Activated B cell treated with CpG ODN at 0.5 μM for 24 hours (primary cell): Measurements from ENCODE around the gene NEDD4. TPM values are rescaled to one million over a fixed set of nuclear protein-coding genes. Genes with fewer than 3 reads are reported as not detected.

Source experiments
- ATAC-seq: fragments of 200-7000 bp; cut with Tn5 transposase; one replicate; pipeline ENCODE4 v1.10.0; 2021; ENCODE audit warnings: low read depth, mild to moderate bottlenecking, moderate library complexity
- CTCF ChIA-PET: fragments of 350-600 bp; sonication (Branson Sonifier 250); formaldehyde crosslinking; loops from one replicate; lab custom pipeline; 2021; ENCODE audit warnings: antibody characterized with exemption; lab: Charles Lee
- POLR2A ChIA-PET: fragments of 350-600 bp; sonication (Branson Sonifier 250); formaldehyde crosslinking; loops from one replicate; lab custom pipeline; 2021; ENCODE audit warnings: antibody characterized with exemption; lab: Charles Lee
- DNase-seq: peaks from one replicate; pipeline ENCODE4 v3.0.0; 2022
- H3K27ac Mint-ChIP-seq: one replicate; pipeline ENCODE4 v1.8.0; 2020; ENCODE audit warnings: mixed read lengths
- H3K27me3 Mint-ChIP-seq: one replicate; pipeline ENCODE4 v1.8.0; 2021; ENCODE audit warnings: mixed read lengths
- H3K36me3 Mint-ChIP-seq: one replicate; pipeline ENCODE4 v1.8.0; 2021; ENCODE audit warnings: low read depth, mixed read lengths
- H3K4me1 Mint-ChIP-seq: one replicate; pipeline ENCODE4 v1.8.0; 2021; ENCODE audit warnings: mixed read lengths
- H3K4me3 Mint-ChIP-seq: one replicate; pipeline ENCODE4 v1.8.0; 2020; ENCODE audit warnings: mild to moderate bottlenecking, mixed read lengths
- H3K9me3 Mint-ChIP-seq: one replicate; pipeline ENCODE4 v1.8.0; 2020; ENCODE audit warnings: mixed read lengths
- intact Hi-C: fragments of 100-400 bp; cut with micrococcal nuclease; formaldehyde crosslinking; loops from one replicate; pipeline ENCODE4 v1.15.1; 2024
- total RNA-seq: library from RNA; stranded (reverse); gene quantifications from 2 replicates; pipeline ENCODE4 v1.2.3, GENCODE V29; 2022
- TF ChIP-seq, protein P1 (sequence below): fragments of 200-600 bp; IDR thresholded peaks from one replicate; pipeline ENCODE4 v1.8.0; 2022; ENCODE audit warnings: antibody characterized with exemption, mild to moderate bottlenecking

The NEDD4 gene
- total RNA-seq, 1 donor from 2014 or later = 0.47 TPM

DNA sequence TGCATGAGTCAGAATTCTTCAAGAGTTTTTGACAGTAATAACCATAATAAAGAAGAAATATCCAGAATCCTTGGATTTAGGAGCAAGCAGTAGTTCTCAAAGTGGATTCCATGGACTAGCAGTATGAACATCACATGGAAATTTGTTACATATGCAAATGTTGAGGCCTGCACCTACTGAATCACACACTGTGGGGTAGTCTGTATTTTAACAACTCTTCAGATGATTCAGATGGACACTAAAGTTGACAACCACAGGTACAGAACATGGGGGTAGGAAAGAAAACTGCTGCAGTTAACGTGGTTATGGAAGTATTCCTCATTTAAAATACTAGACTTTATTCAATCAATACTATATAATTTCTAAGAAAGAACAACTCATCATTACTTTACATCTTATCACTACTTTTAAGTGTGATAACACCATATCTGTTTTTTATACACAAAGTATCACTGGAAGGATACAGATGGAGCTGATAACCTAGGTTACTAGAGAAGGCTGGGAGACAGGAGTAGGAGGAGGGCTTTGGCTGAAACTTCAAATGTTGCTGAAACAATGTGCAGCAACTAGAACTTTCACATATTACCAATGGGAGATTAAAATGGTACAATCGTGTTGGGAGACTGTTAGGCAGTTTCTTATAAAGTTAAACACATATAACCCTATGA is 11.7 kb downstream of the NEDD4 start:
- intact Hi-C loops = no loop called here
- ChIA-PET CTCF (no interaction called here), POLR2A (no interaction called here)
- Mint-ChIP-seq H3K27ac (no peak overlapping the region), H3K4me3 (no peak overlapping the region), H3K36me3 (no peaks in the 10 kb centered on the region), H3K27me3 (peaks cover 3% of the 10 kb centered on the region), H3K4me1 (no peaks in the 10 kb centered on the region), H3K9me3 (no peaks in the 10 kb centered on the region)
- TF ChIP-seq, protein P1, sequence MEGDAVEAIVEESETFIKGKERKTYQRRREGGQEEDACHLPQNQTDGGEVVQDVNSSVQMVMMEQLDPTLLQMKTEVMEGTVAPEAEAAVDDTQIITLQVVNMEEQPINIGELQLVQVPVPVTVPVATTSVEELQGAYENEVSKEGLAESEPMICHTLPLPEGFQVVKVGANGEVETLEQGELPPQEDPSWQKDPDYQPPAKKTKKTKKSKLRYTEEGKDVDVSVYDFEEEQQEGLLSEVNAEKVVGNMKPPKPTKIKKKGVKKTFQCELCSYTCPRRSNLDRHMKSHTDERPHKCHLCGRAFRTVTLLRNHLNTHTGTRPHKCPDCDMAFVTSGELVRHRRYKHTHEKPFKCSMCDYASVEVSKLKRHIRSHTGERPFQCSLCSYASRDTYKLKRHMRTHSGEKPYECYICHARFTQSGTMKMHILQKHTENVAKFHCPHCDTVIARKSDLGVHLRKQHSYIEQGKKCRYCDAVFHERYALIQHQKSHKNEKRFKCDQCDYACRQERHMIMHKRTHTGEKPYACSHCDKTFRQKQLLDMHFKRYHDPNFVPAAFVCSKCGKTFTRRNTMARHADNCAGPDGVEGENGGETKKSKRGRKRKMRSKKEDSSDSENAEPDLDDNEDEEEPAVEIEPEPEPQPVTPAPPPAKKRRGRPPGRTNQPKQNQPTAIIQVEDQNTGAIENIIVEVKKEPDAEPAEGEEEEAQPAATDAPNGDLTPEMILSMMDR = no peak
- ATAC-seq (no peak), DNase-seq (no peak)

DNA sequence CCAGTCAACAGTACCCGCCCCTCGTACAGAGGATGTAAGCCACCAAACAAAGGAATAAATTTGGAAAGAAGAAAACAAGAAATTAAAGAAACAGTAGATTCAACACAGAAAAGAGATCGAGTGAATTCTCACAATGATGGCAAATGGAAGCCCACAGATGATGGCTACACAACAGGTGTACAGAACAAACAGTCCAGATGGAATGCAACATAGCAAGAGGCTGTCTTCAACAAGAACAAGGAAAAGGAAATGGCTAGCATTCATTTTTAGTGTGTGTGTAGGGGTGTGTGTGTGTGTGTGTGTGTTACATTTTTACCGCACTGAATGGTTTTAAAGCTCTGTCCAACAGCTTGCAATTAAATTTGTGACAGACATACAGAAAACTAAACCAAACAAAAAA is 12.9 kb downstream of the NEDD4 start:
- no peak for DNase-seq
- Mint-ChIP-seq H3K9me3 (no peaks in the 10 kb centered on the region), H3K36me3 (no peaks in the 10 kb centered on the region), H3K27ac (no peak overlapping the region), H3K4me1 (no peaks in the 10 kb centered on the region), H3K27me3 (peaks cover 1% of the 10 kb centered on the region), H3K4me3 (no peak overlapping the region)
- ATAC-seq = no peak
- intact Hi-C loops = no loop called here
- TF ChIP-seq, protein P1 = no peak
- POLR2A ChIA-PET = no interaction called here
- CTCF ChIA-PET = no interaction called here

DNA sequence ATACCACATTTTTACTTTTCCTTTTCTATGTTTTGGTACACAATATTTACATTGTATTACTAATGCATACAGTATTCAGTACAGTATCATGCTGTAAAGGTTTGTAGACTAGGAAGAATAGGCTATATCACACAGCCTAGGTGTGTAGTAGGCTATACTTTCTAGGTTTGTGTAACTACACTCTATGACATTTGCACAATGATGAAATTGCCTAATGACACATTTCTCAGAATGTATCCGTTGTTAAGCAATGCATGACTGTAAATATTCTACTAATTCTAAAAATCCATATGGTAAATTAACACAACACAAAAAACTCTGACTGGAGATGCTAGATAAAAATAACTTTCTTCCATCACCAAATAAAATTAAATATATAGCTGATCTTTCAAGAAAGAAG is 16.2 kb downstream of the NEDD4 start:
- no peak for DNase-seq
- TF ChIP-seq, protein P1 = no peak
- no peaks in the 10 kb centered on the region for H3K9me3 Mint-ChIP-seq
- ATAC-seq = no peak
- no peaks in the 10 kb centered on the region for H3K4me1 Mint-ChIP-seq
- intact Hi-C loops = no loop called here
- ChIA-PET CTCF (no interaction called here), POLR2A (no interaction called here)
- no peaks in the 10 kb centered on the region for H3K36me3 Mint-ChIP-seq
- no peak overlapping the region for H3K4me3 Mint-ChIP-seq
- H3K27me3 Mint-ChIP-seq = no peaks in the 10 kb centered on the region
- H3K27ac Mint-ChIP-seq = no peak overlapping the region

DNA sequence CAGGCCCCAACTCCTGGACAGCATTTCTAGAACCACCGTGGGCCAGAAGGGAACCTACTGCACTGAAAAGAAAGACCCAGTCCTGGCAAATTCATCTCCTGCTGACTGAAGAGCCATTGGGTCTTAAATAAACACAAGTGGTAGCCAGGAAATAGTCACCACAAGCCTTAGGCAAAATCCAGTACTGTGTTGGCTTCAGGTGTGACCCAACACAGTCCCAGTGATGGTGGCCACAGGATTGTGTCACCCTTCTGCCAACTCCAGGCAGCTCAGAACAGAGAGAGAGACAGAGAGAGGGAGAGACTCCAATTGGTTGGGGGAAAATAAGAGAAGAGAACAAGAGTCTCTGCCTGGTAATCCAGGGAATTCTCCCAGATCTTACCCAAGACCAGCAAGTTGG is 23.1 kb downstream of the NEDD4 start:
- Mint-ChIP-seq H3K27ac (no peak overlapping the region), H3K4me3 (no peak overlapping the region), H3K36me3 (no peaks in the 10 kb centered on the region), H3K27me3 (peaks cover 8% of the 10 kb centered on the region), H3K4me1 (no peaks in the 10 kb centered on the region), H3K9me3 (no peaks in the 10 kb centered on the region)
- intact Hi-C loops = no loop called here
- ATAC-seq (no peak), DNase-seq (no peak)
- TF ChIP-seq, protein P1 = no peak
- POLR2A ChIA-PET = no interaction called here
- CTCF ChIA-PET = no interaction called here

DNA sequence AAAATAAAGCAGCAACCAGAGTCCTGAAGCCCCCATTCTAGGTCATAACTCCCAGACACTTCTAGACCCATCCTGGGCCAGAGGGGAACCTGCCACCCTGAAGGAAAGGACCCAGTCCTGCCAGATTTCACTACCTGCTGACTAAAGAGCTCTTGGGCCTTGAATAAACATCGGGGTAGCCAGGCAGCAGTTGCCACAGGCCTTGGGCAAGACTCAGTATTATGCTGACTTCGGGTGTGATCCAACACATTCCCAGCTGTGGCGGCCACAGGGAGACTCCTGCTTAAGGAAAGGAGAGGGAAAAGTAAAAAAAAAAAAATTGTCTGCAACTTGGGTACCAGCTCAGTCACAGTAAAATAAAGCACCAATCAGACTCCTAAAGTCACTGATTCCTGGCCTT is 23.8 kb downstream of the NEDD4 start:
- Mint-ChIP-seq H3K4me3 (no peak overlapping the region), H3K27me3 (peaks cover 8% of the 10 kb centered on the region), H3K9me3 (no peaks in the 10 kb centered on the region), H3K4me1 (no peaks in the 10 kb centered on the region), H3K36me3 (no peaks in the 10 kb centered on the region), H3K27ac (no peak overlapping the region)
- intact Hi-C loops = no loop called here
- TF ChIP-seq, protein P1 = no peak
- POLR2A ChIA-PET = no interaction called here
- ATAC-seq (no peak), DNase-seq (no peak)
- CTCF ChIA-PET = no interaction called here
